GM21528 (cell line): ENCODE results near the gene BDKRB2.

Source experiments
- ATAC-seq: cut with Tn5 transposase; IDR thresholded peaks from one replicate; pipeline ENCODE4 v1.9.1; 2021; ENCODE audit warnings: mild to moderate bottlenecking, moderate library complexity; ENCODE audit not compliant: unreplicated experiment, low FRiP score

The BDKRB2 gene

DNA sequence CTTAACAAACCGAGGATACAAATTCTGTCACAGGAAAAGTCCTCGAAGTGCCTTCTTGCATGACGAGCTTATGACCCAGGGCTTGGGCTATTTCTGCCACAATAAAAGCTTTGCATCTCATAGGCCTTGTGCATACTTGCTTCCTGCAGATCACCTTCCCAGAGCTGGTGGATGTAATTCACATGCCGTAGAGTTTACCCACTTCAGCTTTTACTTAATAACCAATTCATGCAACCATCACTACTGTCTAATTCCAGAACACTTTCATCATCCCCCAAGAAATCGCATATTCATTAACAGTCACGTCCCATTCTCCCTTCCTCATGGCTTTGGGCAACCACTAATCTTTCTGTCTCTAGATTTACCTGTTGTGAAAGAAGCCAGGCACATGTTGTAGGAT lies 42.4 kb downstream of the BDKRB2 start:
- no peak for ATAC-seq

DNA sequence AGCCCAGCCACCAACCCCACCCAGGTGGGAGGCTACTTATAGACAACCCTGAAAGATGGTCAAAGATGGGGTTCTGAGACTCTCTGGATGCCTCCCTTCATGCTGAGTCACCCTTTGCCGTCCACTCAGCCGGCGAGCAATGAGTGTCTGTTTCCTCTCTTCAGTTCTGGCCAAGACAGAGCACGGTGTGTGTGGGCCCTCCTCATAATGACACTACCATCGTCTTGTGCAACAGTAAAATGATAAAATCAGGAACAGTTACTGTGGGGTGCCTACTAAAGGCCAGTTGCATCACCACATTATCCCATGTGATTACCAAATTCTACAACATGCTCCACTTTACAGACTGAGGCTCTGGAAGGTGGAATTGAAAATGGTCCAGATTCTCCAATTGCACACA lies 44.4 kb downstream of the BDKRB2 start:
- ATAC-seq: no peak

DNA sequence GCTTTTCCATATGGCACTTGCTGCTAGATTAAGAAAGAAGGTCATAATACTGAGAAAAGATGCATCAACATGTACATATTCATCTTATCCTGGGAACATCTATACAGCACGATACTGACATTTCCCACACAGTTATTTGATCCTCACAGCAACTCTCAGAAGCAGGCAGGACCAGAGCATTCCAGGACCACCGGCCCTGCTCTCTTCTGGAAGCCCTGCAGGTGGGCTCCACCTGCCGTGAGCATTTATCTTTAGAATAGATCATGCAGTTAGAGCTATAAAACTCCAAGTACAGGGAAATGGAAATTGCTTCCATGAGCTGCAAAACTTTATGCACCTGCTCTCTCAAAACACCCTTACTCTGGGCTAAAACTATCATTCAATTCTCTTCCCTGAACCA lies 45.8 kb downstream of the BDKRB2 start:
- no peak for ATAC-seq

DNA sequence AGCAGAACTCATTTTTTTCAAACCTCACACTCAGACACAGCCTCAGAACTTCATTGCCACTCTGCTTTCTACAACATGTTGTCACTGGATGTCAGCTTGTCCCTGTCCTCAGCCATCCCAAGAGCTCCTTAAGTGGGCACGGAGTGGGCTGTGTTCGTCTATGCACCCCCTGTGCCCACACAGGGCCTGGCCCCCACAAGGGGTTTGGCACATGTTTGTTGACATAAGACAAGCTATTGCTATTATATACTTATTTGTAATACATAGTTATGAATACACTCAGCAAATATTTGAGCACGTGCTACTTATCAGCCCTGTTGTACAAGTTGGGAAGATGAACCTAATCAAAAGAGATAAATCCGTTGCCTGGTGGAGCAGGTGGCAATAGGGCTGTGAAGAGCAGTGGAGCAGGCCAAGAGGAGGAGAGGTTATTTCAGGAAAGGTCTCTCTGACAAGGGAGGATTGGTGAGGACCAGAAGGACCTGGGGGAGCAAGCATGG lies 47.1 kb downstream of the BDKRB2 start:
- no peak for ATAC-seq

- no peak for ATAC-seq
These were observed 47.8 kb downstream of the BDKRB2 start for GRCh38 chr14:96252323-96252998.

DNA sequence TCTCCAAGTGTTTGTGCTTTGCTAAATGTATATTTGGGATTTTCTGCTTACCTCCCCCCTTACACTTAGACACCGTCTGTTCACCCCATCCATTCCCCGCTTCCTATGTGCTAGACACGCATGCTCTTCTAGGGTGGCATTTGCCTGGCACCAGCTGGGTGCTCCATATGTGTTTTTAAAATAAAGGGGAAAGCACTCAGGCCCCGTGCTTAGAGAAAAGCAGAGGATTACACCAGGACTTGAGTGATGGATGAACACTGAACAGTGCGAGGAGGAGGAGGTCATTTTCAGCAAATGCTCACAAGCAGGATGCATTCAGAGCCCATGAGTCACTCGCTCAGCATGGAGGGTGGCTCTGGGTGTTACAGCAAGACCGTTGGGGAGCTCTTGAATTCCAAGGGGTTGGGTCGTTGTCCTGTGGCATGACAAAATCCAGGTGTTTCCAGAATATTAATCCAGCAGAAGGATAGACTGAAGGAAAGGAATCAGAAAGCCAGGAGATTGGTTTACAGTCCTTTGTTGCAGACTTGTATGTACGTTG lies 48.4 kb downstream of the BDKRB2 start:
- ATAC-seq: no peak

GRCh38 chr14:96254687-96255086 lies 50.0 kb downstream of the BDKRB2 start:
- ATAC-seq: no peak

DNA sequence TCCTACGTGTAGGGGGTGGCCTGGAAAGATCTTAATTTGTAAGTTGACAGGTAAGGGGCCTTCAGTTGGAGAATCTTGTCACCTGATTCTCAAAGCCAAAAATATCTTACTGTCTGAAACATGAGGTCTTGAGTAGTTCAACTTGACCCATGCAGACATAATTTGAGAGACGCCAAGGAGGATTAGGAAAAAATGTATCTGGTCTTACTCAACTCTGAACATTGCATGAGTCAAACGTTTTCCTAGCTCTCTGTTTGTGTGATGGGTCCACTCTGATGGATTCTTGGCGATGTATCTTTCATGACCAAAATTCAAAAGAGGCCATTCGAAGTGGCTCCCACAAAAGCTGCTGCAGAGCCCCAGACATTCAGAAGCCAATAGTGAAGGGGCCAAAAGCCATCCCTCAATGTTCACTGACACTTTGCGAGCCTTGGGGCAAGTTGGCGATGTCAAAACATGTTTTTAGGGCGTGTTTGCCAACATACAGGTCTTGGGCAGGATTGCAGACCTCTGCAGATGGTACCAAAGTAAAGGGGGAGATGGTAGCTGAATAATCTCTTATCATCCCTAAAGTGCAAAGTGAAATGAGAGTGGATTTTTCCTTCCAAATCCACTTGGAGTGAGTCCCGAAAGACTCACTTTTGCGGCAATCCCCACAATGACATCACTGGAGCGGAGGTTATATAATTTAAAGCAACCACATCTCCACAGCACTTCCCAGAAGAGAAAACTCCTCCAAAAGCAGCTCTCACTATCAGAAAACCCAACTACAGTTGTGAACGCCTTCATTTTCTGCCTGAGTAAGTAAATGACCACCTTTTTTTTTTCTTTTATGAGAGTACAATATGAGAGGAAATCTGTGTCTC lies 51.1 kb downstream of the BDKRB2 start, which contains the start of gene BDKRB1:
Gene BDKRB1, plus strand, starts transcription at position 710 of the 866 bp plus-strand sequence. CDS start 7,473 bp downstream, outside the sequence.
- ATAC-seq: no peak

DNA sequence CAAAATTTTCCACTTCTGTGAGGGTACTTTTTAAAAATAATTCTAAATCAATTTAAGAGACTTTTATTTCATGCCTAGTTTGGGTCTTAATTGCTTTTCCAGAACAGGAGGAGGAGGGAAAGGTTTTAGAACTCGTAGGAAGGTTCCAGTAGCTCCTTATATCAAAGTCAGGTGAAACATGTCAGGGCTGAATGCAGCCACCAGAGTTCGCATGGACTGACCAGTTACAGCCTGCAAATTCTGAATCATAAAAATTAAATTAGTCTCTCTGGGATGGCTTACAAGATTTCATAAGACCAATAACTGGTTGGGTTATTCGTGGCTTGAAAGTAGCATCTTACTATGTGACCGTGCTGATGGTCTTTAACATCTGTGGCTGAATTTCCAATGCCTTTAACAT lies 51.8 kb downstream of the BDKRB2 start:
- ATAC-seq: no peak

GRCh38 chr14:96257056-96257455 lies 52.4 kb downstream of the BDKRB2 start:
- no peak for ATAC-seq

- no peak for ATAC-seq
These were observed 53.3 kb downstream of the BDKRB2 start for GRCh38 chr14:96257900-96258299.

DNA sequence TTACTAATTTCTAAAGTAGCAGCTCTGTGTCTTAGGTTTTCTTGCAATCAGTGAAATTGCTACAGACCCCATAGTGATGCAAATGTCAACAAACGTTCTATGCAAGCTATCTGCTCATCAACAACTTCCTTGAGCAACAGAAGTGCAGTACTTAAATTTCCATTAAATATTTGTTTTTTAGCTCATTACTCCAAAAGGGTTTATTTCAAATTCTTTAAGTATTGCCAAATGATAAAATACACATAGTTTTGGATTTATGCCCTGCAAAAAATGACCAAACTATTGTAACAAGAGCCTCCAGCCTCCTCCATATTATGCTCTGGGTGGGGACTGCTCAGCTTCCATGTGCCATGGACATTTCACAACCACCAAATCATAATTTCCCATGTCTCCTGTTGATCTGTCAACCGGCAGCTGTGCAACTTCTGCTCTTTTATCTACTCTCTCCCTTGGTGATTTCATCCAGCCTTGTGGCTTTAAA lies 55.7 kb downstream of the BDKRB2 start:
- ATAC-seq: no peak

DNA sequence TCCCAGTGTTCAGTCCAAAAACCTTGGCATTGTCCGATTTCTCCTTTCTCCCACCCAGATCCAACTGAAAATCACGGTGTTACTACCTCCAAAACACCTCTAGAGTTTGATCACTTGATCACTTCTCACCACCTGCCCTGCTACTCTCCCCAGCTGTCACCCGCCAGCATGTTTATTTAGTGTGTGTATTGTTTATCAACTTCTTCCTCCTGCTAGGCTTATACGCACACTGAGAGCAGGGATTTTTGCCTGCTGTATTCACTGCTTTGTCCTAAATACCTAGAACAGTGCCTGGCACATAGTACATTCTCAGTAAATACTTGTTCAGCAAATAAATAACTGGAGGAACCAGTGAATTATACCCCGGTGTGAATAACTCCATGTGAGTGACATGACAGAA lies 56.4 kb downstream of the BDKRB2 start:
- ATAC-seq: no peak

DNA sequence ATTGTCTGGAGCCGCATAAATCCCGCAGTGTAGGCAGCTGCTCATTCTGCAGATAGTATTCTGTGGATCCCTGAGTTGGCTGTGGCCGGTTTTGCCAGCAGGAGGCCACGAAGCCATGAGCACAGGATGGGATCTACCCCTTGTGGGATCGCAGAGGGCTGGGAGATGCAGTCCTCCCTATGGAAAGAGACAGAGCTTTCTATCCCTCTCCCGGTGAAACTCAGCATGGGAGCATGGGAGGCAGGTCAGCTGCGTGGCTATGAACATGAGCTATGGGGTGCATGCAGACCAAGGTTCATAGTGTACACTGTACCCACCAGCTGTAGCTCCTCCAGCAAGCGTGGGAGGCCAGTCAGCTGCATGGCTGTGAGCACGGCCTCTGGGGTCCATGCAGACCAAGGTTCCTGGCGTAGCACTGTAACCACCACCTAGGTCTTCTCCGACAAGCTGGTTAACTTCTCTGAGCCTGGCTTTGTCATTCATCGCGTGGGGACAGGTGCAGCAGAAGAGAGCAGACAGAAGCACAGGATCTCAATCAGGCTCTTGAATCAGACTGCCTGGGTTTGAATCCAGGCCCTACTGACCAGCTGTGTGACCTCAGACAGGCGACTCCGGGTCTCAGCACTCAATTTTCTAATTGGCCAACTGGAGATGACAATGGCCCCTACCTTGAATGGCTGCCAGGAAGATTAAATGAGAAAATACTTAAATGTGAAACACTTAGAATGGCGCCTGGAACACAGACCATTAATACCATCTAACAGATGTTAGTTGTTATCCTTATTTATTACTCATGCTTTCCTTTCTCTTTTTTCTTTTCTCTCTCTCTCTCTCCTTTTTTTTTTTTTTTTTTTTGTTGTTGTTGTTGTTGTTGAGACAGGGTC lies 57.4 kb downstream of the BDKRB2 start:
- no peak for ATAC-seq

DNA sequence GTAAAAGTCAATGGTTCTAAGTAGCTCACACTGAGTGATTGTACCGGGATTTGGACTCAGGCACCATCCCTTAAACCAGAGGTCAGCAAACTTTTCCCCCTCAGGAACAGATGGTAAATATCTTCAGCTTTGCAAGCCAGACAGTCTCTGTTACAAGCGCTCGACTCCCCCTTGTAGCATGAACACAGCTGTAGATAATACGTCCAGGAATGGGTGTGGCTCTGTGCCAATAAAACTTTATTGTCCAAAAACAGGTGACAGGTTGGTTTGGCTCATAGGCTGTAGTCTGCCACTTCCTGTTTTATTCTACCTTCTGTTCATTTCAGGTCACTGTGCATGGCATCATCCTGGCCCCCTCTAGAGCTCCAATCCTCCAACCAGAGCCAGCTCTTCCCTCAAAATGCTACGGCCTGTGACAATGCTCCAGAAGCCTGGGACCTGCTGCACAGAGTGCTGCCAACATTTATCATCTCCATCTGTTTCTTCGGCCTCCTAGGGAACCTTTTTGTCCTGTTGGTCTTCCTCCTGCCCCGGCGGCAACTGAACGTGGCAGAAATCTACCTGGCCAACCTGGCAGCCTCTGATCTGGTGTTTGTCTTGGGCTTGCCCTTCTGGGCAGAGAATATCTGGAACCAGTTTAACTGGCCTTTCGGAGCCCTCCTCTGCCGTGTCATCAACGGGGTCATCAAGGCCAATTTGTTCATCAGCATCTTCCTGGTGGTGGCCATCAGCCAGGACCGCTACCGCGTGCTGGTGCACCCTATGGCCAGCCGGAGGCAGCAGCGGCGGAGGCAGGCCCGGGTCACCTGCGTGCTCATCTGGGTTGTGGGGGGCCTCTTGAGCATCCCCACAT lies 58.9 kb downstream of the BDKRB2 start:
- no peak for ATAC-seq

DNA sequence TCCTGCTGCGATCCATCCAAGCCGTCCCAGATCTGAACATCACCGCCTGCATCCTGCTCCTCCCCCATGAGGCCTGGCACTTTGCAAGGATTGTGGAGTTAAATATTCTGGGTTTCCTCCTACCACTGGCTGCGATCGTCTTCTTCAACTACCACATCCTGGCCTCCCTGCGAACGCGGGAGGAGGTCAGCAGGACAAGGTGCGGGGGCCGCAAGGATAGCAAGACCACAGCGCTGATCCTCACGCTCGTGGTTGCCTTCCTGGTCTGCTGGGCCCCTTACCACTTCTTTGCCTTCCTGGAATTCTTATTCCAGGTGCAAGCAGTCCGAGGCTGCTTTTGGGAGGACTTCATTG lies 59.5 kb downstream of the BDKRB2 start:
- no peak for ATAC-seq

GRCh38 chr14:96264853-96265252 lies 60.2 kb downstream of the BDKRB2 start:
- ATAC-seq: no peak

DNA sequence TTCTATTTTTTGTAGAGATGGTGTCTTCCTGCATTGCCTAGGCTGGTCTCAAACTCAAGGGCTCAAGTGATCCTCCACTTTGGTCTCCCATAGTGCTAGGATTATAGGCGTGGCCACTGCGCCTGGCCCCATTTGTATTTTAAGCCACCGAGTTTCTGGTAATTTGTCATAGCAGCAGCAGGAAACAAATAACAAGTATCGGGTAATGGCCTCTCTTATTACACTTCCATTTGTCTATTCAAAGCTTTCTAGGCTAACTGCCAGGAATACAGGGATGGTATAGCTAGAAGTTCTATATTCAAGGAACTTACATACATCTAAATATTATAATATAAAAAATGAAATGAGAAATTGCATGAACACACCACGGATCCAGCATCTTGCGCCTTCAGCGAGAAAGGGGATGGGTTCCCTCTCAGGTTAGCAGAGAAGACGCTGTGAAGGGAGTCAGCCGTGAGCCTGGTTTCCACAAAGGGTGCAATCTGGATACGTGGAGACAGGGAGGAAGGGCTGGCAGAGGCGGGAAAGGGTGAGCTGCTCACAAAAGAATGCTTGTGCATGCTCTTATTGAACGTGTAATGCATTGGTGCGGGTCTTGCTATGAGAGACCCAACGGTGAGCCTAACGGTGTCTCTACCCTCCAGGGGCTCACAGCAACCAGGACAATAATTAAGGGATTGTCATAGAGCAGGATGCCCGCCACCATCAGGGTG lies 60.9 kb downstream of the BDKRB2 start:
- no peak for ATAC-seq

DNA sequence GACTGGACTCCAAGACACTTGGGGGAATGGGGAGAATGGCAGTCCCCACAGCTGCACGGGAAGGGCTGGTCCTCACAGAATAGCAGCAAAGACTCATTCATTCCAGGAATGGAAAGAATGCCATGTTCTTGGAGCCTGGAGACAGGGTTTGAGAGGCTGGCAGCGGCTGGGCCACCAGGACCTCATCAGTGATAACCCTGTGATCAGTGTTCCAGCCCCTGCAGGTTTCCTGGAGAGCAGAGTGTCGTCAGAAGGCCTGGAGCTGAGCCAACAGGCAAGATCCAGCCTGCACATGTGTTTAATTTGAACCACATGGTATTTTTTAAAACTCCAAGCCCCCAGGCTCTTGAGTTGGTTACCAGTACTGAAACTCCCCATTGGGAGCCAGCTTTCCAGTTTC lies 62.7 kb downstream of the BDKRB2 start:
- no peak for ATAC-seq
